HUDEP-2 (cell line): ENCODE measurements around the gene GATA3.

Source experiments
- DNase-seq, 76 experiments: peaks; one replicate each; lab custom pipeline; 2025; ENCODE audit not compliant: unreplicated experiment in 76 of 76; lab: John Stamatoyannopoulos, UW

GATA3 gene

GRCh38 chr10:8037941-8038894 lies 16.3 kb upstream of the GATA3 start:
- DNase-seq = no peak

DNA sequence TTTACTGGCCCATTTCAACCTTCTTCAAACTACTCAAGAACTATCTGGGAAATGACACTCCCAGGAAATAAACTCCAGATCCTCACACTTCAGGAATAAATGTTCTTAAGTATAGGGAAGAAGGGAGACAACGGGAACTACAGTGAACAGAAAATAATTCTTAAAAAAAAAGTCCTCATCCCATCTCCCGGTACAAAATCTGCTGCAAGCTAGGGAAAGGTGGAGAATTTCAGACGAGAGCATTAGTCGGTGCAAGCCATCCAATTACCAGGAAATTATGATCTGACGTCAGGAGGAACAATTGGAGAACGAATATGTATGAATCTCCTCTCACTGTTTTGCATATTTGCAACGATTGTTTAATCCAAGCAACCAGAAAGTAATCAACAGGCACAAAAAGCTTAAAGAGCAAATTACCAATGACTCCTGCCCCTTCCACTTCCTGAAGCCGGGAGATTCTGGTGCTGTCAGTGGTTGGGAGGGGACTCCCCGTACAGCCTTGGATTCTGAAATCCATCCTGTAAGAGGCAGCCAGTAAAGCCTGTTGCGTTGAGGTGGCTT lies 15.1 kb upstream of the GATA3 start:
- no peak for DNase-seq

DNA sequence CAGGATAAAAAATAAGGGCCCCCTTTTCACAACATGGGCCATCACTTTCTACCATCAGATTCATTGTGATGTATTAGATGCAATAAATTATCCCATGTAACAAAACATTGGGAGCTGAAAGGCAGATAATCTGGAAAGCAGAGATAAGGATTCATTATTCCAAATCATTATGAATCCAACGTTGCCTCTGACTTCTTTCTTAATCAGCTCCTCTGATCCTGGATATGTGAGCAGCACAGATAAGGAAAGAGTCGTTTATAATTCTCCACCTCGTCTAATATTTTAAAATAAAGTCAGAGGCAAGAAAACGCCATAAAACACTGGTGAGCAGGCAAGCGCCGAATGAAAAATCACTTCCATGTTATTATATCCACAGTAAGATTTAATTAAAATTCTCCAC lies 13.8 kb upstream of the GATA3 start:
- no peak for DNase-seq

DNA sequence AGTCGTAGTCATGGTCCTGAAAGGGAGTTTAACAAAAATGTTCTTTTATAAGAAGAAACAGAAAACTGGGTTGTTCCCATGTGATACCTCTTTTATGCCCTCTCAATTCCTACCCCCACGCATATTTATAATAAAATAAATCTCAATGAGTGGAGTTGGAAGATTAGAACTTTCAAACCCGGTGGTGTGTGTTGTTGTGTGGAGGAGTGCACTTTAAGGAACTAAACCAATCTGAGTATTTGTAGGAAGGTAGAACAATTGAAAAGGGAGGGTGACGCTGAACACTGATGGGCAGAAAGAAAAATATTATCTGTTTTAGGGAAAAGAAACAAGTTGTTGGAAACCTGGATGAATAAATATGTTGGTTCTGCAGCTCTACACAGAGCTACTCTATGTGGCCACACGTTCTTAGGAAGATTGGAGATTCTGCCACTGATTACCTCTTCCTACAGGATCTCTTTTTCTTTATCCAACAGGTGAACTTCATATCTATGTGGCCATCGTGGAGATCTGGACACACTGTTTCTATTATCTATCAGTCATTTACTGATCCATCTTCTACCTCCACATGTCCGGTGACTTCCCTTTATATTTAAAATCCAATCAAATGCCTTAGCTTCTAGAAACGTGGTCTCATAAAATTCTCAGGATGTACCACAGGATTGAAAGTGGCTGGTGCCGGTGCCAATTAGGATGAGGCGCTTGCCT lies 13.1 kb upstream of the GATA3 start:
- DNase-seq = no peak

GRCh38 chr10:8041992-8042720 lies 12.3 kb upstream of the GATA3 start:
- no peak for DNase-seq

- DNase-seq = no peak
Measured at GRCh38 chr10:8042721-8043568, 11.5 kb upstream of the GATA3 start.

DNA sequence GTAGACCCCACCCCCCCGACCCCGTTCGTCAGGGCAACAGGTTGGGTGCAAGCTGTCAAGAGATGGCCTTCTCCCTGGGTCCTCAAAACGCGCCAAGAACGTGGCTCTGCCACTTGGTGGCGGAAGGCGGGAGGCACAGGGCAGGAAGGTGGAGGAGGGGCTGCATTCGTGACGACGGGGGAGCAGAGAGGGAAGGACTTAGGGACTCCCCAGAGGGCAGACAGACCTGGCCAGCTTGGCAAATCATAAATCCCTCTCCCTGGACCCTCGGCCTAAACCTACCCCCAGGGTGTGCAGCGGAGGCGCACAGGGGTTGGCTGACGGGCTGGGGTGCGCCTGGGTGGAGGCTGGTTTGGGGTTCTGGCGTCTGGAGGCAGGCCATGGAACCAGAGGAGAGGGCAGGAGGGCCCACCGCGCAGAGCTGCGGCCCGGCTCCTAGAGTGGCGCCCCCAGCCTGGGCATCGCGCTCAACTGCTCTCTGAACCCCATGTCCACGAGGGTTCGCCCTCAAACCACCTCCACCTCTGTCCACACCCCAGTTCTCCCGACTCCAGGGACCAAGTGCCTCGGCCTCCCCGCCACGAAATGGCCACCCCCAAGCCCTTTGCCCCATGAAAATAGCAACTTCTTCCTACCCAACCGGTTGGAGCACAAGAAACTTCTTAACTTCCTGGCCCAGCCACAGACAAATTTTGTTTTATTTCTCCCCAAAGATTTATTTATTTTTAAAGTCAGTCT lies 10.8 kb upstream of the GATA3 start:
- peak in 12 of 76 experiments; percentile 1 to 39 (median 14) for DNase-seq

DNA sequence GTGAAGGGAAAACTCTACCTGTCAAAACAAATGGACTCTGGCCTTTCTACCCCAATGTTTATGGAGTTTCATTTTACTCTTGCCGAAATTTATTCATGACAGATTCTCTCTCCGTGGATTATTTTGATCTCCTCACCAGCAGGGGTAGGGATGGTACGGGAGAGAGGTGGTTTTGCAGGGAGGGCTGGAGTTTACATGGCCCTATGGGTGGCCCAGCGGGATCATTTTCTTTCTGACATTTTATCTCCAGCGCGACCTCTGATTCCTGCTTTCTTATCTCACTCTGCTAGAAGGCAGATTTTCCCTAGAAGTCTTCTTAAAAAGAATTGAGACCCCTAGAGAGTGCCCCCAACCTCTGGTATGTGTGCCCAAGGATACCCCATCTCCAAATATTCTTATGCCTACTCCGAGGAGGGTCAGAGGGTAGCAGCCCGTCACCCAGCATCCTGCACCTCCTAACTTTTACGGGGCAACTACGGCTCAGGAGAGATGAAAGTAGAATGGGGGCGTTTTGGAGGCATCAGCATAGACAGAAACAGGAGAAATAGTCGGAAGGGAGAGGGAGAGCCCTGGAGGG lies 10.1 kb upstream of the GATA3 start:
- DNase-seq = no peak

DNA sequence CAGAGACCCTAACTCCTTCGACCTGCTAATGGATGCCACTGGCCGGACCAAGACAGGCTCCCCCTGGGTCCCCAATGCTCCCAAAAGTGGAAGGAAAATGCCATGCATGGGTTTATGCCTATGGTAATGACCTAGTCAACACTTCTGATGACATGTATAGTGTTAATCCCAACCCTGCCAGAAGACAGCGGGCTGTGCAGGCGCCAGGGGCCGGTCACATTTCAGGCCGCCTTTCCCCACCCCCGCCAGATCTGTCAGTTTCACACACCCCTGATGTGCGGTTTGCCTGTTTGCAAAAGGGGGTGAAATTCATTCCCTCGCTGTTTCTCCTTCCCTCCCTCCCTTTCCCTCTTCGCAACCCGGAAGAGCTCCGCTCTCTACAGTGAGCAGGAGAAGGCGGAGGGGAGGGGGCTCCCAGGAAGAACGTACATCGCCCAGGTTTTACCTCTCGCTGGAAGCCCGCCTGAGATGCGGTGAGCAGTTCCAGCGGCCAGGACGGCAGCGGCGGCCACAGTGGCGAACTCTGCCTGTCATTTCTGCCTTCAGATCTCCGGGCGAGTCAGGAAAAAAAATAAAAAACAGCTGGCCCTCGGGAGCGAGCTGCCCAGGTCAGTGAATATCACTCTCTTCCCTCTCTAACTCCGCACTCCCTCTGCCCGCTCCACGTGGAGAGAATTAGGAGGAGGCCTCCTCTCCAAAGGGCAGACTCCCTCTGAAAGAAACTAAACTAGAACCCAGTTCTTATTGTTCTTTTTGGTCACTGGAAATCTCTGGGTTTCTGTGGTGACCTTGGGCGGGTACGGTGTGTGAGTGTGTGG lies 9.4 kb upstream of the GATA3 start:
- no peak for DNase-seq

- DNase-seq = no peak
Measured at GRCh38 chr10:8045726-8046494, 8.6 kb upstream of the GATA3 start.

DNA sequence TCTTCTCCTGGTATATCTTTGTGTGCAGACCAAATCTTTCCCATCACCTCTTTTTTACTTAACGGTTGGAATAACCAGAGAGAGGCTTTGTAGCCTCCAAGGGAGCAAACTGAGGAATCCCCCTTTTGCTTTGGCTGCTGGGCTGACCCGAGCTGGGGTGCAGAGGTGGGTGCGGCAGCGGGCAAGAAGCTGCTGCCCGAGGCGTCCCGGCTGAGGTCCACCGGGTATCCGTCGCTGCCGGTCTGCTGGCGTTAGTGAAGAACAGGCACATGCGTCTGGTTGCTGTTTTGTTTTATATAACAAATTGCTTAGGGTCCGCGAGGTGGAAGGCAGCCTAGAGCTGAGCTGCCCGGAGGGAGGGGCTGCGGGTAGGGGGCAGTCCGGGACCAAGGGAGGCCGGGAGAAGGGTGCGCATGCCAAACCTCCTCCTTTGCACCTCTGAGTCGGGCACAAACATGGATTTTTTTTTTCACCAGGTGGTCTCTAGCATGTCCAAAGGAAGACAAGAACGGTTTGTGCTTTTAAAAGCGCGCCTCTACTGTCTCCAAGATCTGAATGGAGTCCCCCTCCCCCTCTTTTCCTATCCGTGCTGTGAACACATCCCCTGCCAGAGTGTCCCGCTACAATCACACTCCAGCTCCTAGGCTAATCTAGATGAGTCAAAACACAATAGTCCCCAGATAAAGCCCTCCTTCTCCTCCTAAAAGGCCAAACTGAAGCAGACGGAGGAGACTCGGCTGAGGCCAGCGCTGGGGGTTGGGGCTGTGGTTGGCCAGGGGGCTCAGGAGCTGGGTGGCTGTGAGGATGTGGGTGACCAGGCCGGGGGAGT lies 6.8 kb upstream of the GATA3 start:
- DNase-seq = no peak

DNA sequence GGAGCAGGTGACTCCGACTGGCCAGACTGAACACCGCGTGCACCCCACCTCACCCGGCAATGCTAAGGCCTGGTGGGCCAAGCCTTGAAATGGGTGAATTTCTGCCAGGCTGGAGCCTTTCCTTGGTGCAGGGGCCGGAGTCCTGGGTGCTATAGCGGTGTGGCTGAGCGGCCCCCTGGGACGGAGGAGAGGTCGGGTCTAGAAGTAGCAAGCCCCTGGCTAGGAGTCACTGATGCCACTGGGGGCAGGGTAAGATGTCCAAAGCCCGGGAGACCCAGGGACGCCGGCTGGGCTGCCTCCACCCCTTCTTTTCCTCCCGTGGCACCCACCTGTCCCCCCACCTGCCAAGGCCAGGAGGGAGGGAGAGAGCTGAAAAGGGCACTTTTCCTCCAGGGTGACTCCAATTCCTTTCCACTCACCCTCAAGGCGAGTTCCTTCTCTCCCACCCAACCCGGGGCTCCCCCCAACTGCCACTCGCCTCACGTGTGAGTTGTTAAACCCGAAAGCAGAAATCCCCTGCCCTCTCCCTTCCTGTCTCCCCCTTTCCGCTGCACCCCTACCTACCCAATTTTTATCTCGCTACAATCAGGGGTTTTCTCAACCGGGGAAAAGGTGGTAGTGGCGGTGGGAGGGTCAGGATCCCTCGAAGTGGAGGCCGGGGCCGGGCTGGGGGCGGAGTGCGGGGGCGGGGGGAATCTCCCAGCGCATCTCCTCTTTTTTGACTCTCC lies 6.0 kb upstream of the GATA3 start:
- no peak for DNase-seq

- DNase-seq = peak in 1 of 76 experiments; percentile 34
Measured at GRCh38 chr10:8049045-8049864, 5.2 kb upstream of the GATA3 start.

GRCh38 chr10:8049865-8050555 lies 4.5 kb upstream of the GATA3 start:
- no peak for DNase-seq
